Vagina (tissue), 2 donors: Measurements from ENCODE around the gene AOX1. TPM values are rescaled to one million over a fixed set of nuclear protein-coding genes. Genes with fewer than 3 reads are reported as not detected.

ENCODE experiments used
- DNase-seq, 2 donors: peaks; one replicate each; pipeline ENCODE4 v3.0.0-alpha.2; 2017; ENCODE audit errors: extremely low spot score in 2 of 2
- H3K27ac ChIP-seq: fragments of 200-600 bp; sonication (generic); one replicate; pipeline ENCODE4 v1.5.1; 2019
- H3K27me3 ChIP-seq: fragments of 200-600 bp; sonication (generic); one replicate; pipeline ENCODE4 v1.5.1; 2019
- H3K36me3 ChIP-seq, 2 donors: fragments of 200-600 bp; sonication (generic); one replicate each; pipeline ENCODE4 v1.5.1; 2017 to 2019
- H3K4me1 ChIP-seq: fragments of 200-600 bp; sonication (generic); one replicate; pipeline ENCODE4 v1.5.1; 2019
- H3K4me3 ChIP-seq, 2 donors: fragments of 200-600 bp; sonication (generic); 1 replicate in 1 of 2; 2 replicates in 1 of 2; pipeline ENCODE4 v1.5.1; 2016 to 2019
- H3K9me3 ChIP-seq: fragments of 200-600 bp; sonication (generic); one replicate; pipeline ENCODE4 v1.5.1; 2019
- POLR2A ChIP-seq, 2 donors: fragments of 450-650 bp; IDR thresholded peaks; one replicate each; pipeline ENCODE4 v1.6.1; 2017; ENCODE audit warnings: antibody characterized with exemption in 2 of 2, mild to moderate bottlenecking in 2 of 2, moderate library complexity in 2 of 2
- POLR2AphosphoS5 ChIP-seq, 2 donors: sonication (generic); formaldehyde crosslinking; IDR thresholded peaks; one replicate each; pipeline ENCODE4 v1.9.0; 2017; ENCODE audit warnings: antibody characterized with exemption in 2 of 2, mild to moderate bottlenecking in 2 of 2, low read depth in 1 of 2; ENCODE audit not compliant: insufficient read depth in 1 of 2
- intact Hi-C: fragments of 100-400 bp; cut with DNase I; formaldehyde crosslinking; loops from one replicate; pipeline ENCODE4 v1.15.1; 2023
- total RNA-seq: library from RNA; depleted of rRNA; stranded (reverse); fragments of >200 nt; gene quantifications from one replicate; pipeline ENCODE4 v1.2.3, GENCODE V29; 2016
- TF ChIP-seq, protein P1 (sequence below), 3 experiments: fragments of 450-650 bp in 2 of 3; fragments of 200-600 bp in 1 of 3; sonication (generic) in 1 of 3; IDR thresholded peaks; one replicate each; pipeline ENCODE4 v1.5.1; 2017 to 2019; ENCODE audit warnings: antibody characterized with exemption in 3 of 3, mild to moderate bottlenecking in 2 of 3, moderate library complexity in 2 of 3

AOX1 gene
- total RNA-seq, 1 donor from 2014 or later: 84.5 TPM

- TF ChIP-seq POLR2AphosphoS5 (IDR thresholded peaks at IDR 0.05; ENCODE audit: insufficient read depth in 1 of 2, low read depth in 1 of 2) (no peak), POLR2A (IDR thresholded peaks at IDR 0.05) (no peak)
- TF ChIP-seq, protein P1, sequence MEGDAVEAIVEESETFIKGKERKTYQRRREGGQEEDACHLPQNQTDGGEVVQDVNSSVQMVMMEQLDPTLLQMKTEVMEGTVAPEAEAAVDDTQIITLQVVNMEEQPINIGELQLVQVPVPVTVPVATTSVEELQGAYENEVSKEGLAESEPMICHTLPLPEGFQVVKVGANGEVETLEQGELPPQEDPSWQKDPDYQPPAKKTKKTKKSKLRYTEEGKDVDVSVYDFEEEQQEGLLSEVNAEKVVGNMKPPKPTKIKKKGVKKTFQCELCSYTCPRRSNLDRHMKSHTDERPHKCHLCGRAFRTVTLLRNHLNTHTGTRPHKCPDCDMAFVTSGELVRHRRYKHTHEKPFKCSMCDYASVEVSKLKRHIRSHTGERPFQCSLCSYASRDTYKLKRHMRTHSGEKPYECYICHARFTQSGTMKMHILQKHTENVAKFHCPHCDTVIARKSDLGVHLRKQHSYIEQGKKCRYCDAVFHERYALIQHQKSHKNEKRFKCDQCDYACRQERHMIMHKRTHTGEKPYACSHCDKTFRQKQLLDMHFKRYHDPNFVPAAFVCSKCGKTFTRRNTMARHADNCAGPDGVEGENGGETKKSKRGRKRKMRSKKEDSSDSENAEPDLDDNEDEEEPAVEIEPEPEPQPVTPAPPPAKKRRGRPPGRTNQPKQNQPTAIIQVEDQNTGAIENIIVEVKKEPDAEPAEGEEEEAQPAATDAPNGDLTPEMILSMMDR (IDR thresholded peaks at IDR 0.05): no peak
- H3K27me3 ChIP-seq: no peaks in the 10 kb centered on the region
- no peaks in the 10 kb centered on the region for H3K4me1 ChIP-seq
- H3K9me3 ChIP-seq: no peaks in the 10 kb centered on the region
- no peak overlapping the region for H3K27ac ChIP-seq
- intact Hi-C loops: no loop called here
- H3K4me3 ChIP-seq: no peak overlapping the region
- H3K36me3 ChIP-seq: no peaks in the 10 kb centered on the region
- DNase-seq: no peak
These were observed 63.9 kb downstream of the AOX1 start for GRCh38 chr2:200649724-200650123.

GRCh38 chr2:200650195-200650594, 64.4 kb downstream of the AOX1 start:
- TF ChIP-seq, protein P1 (IDR thresholded peaks at IDR 0.05): no peak
- TF ChIP-seq POLR2AphosphoS5 (IDR thresholded peaks at IDR 0.05; ENCODE audit: insufficient read depth in 1 of 2, low read depth in 1 of 2) (no peak), POLR2A (IDR thresholded peaks at IDR 0.05) (no peak)
- intact Hi-C loops: no loop called here
- Histone ChIP-seq H3K27me3 (no peaks in the 10 kb centered on the region), H3K9me3 (no peaks in the 10 kb centered on the region), H3K4me1 (no peaks in the 10 kb centered on the region), H3K36me3 (no peaks in the 10 kb centered on the region), H3K27ac (no peak overlapping the region), H3K4me3 (no peak overlapping the region)
- DNase-seq: no peak

DNA sequence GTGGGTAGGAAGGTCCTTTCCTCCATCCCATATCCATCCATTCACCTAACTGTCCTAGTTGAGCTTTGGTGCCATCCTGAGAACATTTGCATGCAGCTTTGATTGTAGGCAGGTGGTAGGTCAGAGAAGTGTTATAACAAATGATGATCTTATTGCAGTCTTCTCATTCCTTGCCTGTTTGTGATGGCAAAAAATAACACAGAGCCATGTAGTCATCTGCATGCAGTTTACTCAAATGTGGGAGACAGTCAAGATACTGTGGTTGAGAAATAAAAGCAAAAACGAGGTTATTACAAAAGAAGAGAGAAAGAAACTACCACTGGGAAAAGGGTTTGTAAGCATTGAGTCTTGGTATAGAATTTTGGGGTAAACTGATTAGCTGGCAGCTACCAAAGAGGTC, 66.3 kb downstream of the AOX1 start:
- intact Hi-C loops: no loop called here
- H3K27ac ChIP-seq: no peak overlapping the region
- no peak for TF ChIP-seq POLR2AphosphoS5 (IDR thresholded peaks at IDR 0.05; ENCODE audit: insufficient read depth in 1 of 2, low read depth in 1 of 2)
- TF ChIP-seq POLR2A (IDR thresholded peaks at IDR 0.05): no peak
- TF ChIP-seq, protein P1 (IDR thresholded peaks at IDR 0.05): no peak
- no peak overlapping the region for H3K4me3 ChIP-seq
- H3K9me3 ChIP-seq: no peaks in the 10 kb centered on the region
- H3K27me3 ChIP-seq: no peaks in the 10 kb centered on the region
- H3K36me3 ChIP-seq: no peaks in the 10 kb centered on the region
- DNase-seq: no peak
- H3K4me1 ChIP-seq: no peaks in the 10 kb centered on the region

DNA sequence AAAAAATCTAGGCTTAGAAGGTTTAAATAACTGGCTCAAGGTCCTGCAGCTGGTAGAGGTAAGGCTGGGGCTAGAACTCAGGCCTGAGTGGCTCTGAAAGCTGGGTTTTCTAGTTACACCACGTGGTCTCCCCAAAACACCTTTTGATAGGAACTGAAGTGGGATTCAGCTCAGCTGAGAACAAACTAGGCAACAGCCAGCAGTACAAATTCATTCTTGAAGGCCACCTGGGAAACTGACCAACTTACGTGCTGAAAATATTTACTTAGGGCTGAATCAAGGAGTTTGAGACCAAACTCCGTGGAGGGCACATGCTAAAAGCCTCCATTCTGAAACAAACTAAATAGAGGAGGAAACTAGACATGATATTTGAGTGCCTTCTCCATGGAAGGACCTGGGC, 67.2 kb downstream of the AOX1 start:
- no peaks in the 10 kb centered on the region for H3K9me3 ChIP-seq
- no peaks in the 10 kb centered on the region for H3K27me3 ChIP-seq
- H3K36me3 ChIP-seq: no peaks in the 10 kb centered on the region
- H3K27ac ChIP-seq: no peak overlapping the region
- intact Hi-C loops: no loop called here
- DNase-seq: no peak
- no peak for TF ChIP-seq POLR2A (IDR thresholded peaks at IDR 0.05)
- no peaks in the 10 kb centered on the region for H3K4me1 ChIP-seq
- no peak overlapping the region for H3K4me3 ChIP-seq

DNA sequence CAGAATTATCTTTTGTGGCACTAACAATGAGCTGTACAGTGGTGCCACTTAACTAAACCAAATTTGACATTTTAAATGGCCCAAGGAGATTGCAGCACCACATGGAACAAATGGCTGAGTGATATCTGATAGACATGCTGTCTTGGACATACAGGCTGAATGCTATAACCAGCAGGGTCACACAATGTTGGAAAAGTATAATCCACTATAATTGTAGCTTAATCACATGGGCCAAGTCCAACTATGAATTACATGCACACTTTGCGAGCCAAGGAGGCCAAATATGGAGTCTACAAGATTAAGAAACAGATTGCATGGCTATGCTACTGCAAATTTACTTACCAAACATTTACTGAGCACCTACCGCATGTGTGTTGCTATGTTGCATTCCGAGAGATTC, 69.0 kb downstream of the AOX1 start:
- no peak for DNase-seq
- no peaks in the 10 kb centered on the region for H3K27me3 ChIP-seq
- no peaks in the 10 kb centered on the region for H3K9me3 ChIP-seq
- intact Hi-C loops: no loop called here
- H3K4me3 ChIP-seq: no peak overlapping the region
- TF ChIP-seq POLR2A (IDR thresholded peaks at IDR 0.05): no peak
- TF ChIP-seq POLR2AphosphoS5 (IDR thresholded peaks at IDR 0.05; ENCODE audit: insufficient read depth in 1 of 2, low read depth in 1 of 2): no peak
- TF ChIP-seq, protein P1 (IDR thresholded peaks at IDR 0.05): no peak
- no peaks in the 10 kb centered on the region for H3K36me3 ChIP-seq
- no peaks in the 10 kb centered on the region for H3K4me1 ChIP-seq
- no peak overlapping the region for H3K27ac ChIP-seq
